Testis (tissue), 2 donors: ENCODE results near the gene BTBD2.

Source experiments
- CTCF ChIP-seq, 3 experiments: fragments of 450-650 bp in 2 of 3; fragments of 200-600 bp in 1 of 3; sonication (generic) in 1 of 3; IDR thresholded peaks; one replicate each; pipeline ENCODE4 v1.5.1; 2016 to 2019; ENCODE audit warnings: antibody characterized with exemption in 3 of 3, mild to moderate bottlenecking in 2 of 3, moderate library complexity in 1 of 3
- POLR2A ChIP-seq: fragments of 450-650 bp; IDR thresholded peaks from one replicate; pipeline ENCODE4 v1.6.1; 2017; ENCODE audit warnings: antibody characterized with exemption, mild to moderate bottlenecking, moderate library complexity

GRCh38 chr19:2042485-2043250, 27.2 kb upstream of the BTBD2 start:
- no peak for TF ChIP-seq CTCF (IDR thresholded peaks at IDR 0.05)
- TF ChIP-seq POLR2A: no peak
